Adrenal gland (tissue), 12 donors: ENCODE results near the gene FBRSL1. TPM values are rescaled to one million over a fixed set of nuclear protein-coding genes. Genes with fewer than 3 reads are reported as not detected.

Experiments used
- DNase-seq, 7 donors: peaks; one replicate each; pipeline ENCODE4 v3.0.0-alpha.2; 2019 to 2020
- H3K27ac ChIP-seq, 5 donors: fragments of 200-600 bp; sonication (generic) in 4 of 5; 1 replicate in 3 of 5; 2 replicates in 2 of 5; pipeline versions ENCODE4 v1.5.1 to v1.8.0; 2016 to 2020; ENCODE audit warnings: mild to moderate bottlenecking in 1 of 5
- H3K27me3 ChIP-seq: fragments of 200-600 bp; 2 replicates; pipeline ENCODE4 v1.8.0; 2021
- H3K36me3 ChIP-seq, 2 donors: fragments of 200-600 bp; replicated peaks in 1 of 2; 1 replicate in 1 of 2; 2 replicates in 1 of 2; pipeline versions ENCODE4 v1.5.1 to v1.8.0; 2018 to 2022
- H3K4me1 ChIP-seq, 2 donors: fragments of 200-600 bp; replicated peaks in 1 of 2; 1 replicate in 1 of 2; 2 replicates in 1 of 2; pipeline versions ENCODE4 v1.5.1 to v1.8.0; 2018 to 2021
- H3K4me3 ChIP-seq, 4 donors: fragments of 200-600 bp; sonication (generic) in 3 of 4; one replicate each; pipeline ENCODE4 v1.5.1; 2016 to 2018
- H3K9me3 ChIP-seq, 3 donors: fragments of 200-600 bp; sonication (generic) in 1 of 3; replicated peaks in 1 of 3; 1 replicate in 2 of 3; 2 replicates in 1 of 3; pipeline versions ENCODE4 v1.5.1 to v1.8.0; 2016 to 2021
- POLR2A ChIP-seq, 2 donors: fragments of 450-650 bp; IDR thresholded peaks; one replicate each; pipeline ENCODE4 v1.6.1; 2017; ENCODE audit warnings: antibody characterized with exemption in 2 of 2, mild to moderate bottlenecking in 2 of 2, moderate library complexity in 1 of 2
- WGBS, 4 donors: extraction: QIAGEN DNeasy Blood & Tissue Kit in 2 of 4; methylation state at CpG; one replicate each; pipeline versions ENCODE4 v1.1.5 to v1.1.7; 2013 to 2017; 5-methylcytosine and 5-hydroxymethylcytosine counted together
- intact Hi-C, 2 donors: fragments of 100-400 bp; cut with DNase I; formaldehyde crosslinking; loops; one replicate each; pipeline versions ENCODE4 v1.14.1 to v1.15.0; 2022 to 2023
- polyA plus RNA-seq, 3 donors: library from polyadenylated mRNA; stranded (reverse); fragments of 200-250 nt in 2 of 3; fragments of 350-450 nt in 1 of 3; fragmentation: Illumina TruSeq in 1 of 3; extraction: RNeasy Lipid Tissue Mini Kit (QIAGEN cat#74804) in 1 of 3; gene quantifications; one replicate each; pipeline ENCODE4 v1.2.3, GENCODE V29; 2013 to 2014
- total RNA-seq, 9 donors: library from RNA; depleted of rRNA in 4 of 9; stranded (reverse); fragments of >200 nt in 4 of 9; fragments of 120-200 nt in 1 of 9; fragmentation: NEBNext Ultra II Directional in 1 of 9; extraction: Animal tissue kit (Norgen Biotek cat#: 25700) in 1 of 9; gene quantifications; one replicate each; pipeline versions ENCODE4 v1.1.0 to v1.2.4, GENCODE V29; 2013 to 2023
- TF ChIP-seq, protein P1 (sequence below), 6 experiments: fragments of 450-650 bp in 4 of 6; fragments of 200-600 bp in 2 of 6; sonication (generic) in 1 of 6; IDR thresholded peaks; 1 replicate in 5 of 6; 2 replicates in 1 of 6; pipeline versions ENCODE4 v1.5.1 to v1.8.0; 2016 to 2021; ENCODE audit warnings: antibody characterized with exemption in 6 of 6, mild to moderate bottlenecking in 2 of 6, moderate library complexity in 1 of 6
- donor health status: healthy with polysubstance abuse.
- donor health status: Bipolar disorder and iron deficiency.
- donor health status: DM: yes; HTN: yes; CAD: no.
- donor health status: DM: no; HTN: no; CAD: no.
- donor health status: DM: no; HTN: no; CAD: no.
- donor health status: DM: yes; HTN: yes; CAD: no.

FBRSL1 gene
- total and polyA plus RNA-seq, 12 donors, result 5.3 to 63.8 (median 26.9) TPM

DNA sequence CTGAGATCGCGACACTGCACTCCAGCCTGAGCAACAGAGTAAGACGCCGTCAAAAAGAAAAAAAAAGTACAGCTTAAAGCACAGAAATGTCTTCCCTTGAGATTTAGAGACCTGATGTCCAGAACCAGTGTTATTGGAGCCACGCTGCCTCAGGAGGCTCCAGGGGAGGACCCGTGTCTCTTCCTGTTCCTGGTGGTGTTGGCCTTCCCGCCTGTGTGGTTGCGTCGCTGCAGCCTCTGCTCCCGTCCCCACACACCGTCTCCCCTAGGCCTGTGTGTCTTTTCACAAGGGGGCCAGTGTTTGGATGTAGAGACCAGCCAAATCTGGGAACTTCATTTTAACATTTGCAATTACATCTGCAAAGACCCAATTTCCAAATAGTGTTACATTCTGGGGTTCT lies 8.6 kb upstream of the FBRSL1 start:
- Histone ChIP-seq H3K36me3 (no peaks in the 10 kb centered on the region), H3K27me3 (peaks cover 3% of the 10 kb centered on the region), H3K4me3 (no peak overlapping the region), H3K9me3 (no peaks in the 10 kb centered on the region), H3K27ac (no peak overlapping the region), H3K4me1 (no peaks in the 10 kb centered on the region)
- TF ChIP-seq POLR2A (IDR thresholded peaks at IDR 0.05), result no peak
- TF ChIP-seq, protein P1, sequence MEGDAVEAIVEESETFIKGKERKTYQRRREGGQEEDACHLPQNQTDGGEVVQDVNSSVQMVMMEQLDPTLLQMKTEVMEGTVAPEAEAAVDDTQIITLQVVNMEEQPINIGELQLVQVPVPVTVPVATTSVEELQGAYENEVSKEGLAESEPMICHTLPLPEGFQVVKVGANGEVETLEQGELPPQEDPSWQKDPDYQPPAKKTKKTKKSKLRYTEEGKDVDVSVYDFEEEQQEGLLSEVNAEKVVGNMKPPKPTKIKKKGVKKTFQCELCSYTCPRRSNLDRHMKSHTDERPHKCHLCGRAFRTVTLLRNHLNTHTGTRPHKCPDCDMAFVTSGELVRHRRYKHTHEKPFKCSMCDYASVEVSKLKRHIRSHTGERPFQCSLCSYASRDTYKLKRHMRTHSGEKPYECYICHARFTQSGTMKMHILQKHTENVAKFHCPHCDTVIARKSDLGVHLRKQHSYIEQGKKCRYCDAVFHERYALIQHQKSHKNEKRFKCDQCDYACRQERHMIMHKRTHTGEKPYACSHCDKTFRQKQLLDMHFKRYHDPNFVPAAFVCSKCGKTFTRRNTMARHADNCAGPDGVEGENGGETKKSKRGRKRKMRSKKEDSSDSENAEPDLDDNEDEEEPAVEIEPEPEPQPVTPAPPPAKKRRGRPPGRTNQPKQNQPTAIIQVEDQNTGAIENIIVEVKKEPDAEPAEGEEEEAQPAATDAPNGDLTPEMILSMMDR (IDR thresholded peaks at IDR 0.05), result no peak
- 72 to 85% (median 78%) methylated on average over 11 of the region's 11 CpGs for WGBS, 4 donors
- DNase-seq, result no peak
- intact Hi-C loops, result no loop called here

DNA sequence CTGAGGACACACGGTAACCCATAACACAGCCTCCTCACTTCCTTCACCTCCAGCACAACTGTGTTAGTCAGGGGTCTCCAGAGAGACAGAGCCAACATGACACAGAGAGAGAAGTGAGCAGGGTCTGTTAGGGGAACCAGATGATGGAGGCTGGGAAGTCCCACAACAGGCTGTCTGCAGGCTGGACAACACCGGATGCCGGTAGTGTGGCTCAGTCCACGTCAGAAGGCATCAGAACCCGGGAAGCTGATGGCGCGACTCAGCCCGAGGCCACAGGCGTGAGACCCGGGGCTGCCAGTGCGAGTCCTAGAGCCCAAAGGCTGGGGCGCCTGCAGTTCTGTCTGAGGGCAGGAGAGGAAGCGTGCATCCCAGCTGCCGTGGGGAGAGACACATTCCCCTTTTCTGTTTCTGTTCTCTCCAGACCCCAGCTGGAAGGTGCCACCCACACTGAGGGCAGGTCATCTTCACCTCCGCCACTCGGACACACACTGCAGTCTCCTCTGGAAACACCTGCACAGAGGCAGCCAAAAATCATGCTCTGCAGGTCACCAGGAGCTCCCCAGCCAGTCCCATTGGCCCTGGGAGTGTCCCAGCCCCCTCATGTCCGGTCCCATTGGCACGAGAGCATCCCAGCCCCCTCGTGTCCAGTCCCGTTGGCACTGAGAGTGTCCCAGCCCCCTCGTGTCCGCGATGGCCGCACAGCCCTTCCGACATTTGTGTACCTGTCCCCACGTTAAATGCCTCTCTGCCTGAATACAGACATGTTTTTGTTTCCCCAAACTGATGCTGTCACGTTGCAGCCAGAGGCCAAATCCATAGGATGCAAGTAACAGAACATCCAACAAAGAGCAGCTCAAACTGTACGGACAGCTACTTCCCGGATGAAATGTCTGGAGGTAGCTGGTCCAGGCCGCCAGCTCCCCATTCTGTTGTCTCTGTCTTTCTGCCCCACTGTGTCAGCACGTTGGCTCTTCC lies 7.9 kb upstream of the FBRSL1 start:
- Histone ChIP-seq H3K4me3 (no peak overlapping the region), H3K9me3 (no peaks in the 10 kb centered on the region), H3K27me3 (peaks cover 3% of the 10 kb centered on the region), H3K27ac (no peak overlapping the region), H3K36me3 (no peaks in the 10 kb centered on the region), H3K4me1 (no peaks in the 10 kb centered on the region)
- WGBS, 4 donors, result 78 to 83% (median 81%) methylated on average over 31 of the region's 31 CpGs
- no peak for DNase-seq
- intact Hi-C loops, result no loop called here
- TF ChIP-seq, protein P1 (IDR thresholded peaks at IDR 0.05), result no peak
- TF ChIP-seq POLR2A (IDR thresholded peaks at IDR 0.05), result no peak

- Histone ChIP-seq H3K36me3 (no peaks in the 10 kb centered on the region), H3K9me3 (no peaks in the 10 kb centered on the region), H3K4me3 (no peak overlapping the region), H3K4me1 (no peaks in the 10 kb centered on the region), H3K27me3 (peaks cover 3% of the 10 kb centered on the region), H3K27ac (no peak overlapping the region)
- no peak for TF ChIP-seq POLR2A (IDR thresholded peaks at IDR 0.05)
- TF ChIP-seq, protein P1 (IDR thresholded peaks at IDR 0.05), result no peak
- intact Hi-C loops, result no loop called here
- WGBS, 4 donors, result 84 to 89% (median 85%) methylated on average over 5 to 9 of the region's 9 CpGs
- DNase-seq, result no peak
Measured at GRCh38 chr12:132482771-132483170, 7.2 kb upstream of the FBRSL1 start.

GRCh38 chr12:132483208-132483607 lies 6.7 kb upstream of the FBRSL1 start:
- Histone ChIP-seq H3K4me3 (no peak overlapping the region), H3K27ac (no peak overlapping the region), H3K9me3 (no peaks in the 10 kb centered on the region), H3K27me3 (peaks cover 3% of the 10 kb centered on the region), H3K4me1 (no peaks in the 10 kb centered on the region), H3K36me3 (no peaks in the 10 kb centered on the region)
- no peak for TF ChIP-seq POLR2A (IDR thresholded peaks at IDR 0.05)
- TF ChIP-seq, protein P1 (IDR thresholded peaks at IDR 0.05), result no peak
- 93 to 96% (median 96%) methylated on average over 27 of the region's 27 CpGs for WGBS, 4 donors
- intact Hi-C loops, result no loop called here
- no peak for DNase-seq
